ENCODE measurements around the gene ITGAD.

GRCh38 chr16:31404353-31405064 lies 11.4 kb downstream of the ITGAD start:
- TF ChIP-seq CTCF (IDR thresholded peaks at IDR 0.05; ENCODE audit: low read depth, low read length, poor library complexity, severe bottlenecking), result no peak
- no peak for TF ChIP-seq EZH2phosphoT487 (IDR thresholded peaks at IDR 0.05; ENCODE audit: borderline replicate concordance, low read length)
